ENCODE results near the gene RGPD8.

DNA sequence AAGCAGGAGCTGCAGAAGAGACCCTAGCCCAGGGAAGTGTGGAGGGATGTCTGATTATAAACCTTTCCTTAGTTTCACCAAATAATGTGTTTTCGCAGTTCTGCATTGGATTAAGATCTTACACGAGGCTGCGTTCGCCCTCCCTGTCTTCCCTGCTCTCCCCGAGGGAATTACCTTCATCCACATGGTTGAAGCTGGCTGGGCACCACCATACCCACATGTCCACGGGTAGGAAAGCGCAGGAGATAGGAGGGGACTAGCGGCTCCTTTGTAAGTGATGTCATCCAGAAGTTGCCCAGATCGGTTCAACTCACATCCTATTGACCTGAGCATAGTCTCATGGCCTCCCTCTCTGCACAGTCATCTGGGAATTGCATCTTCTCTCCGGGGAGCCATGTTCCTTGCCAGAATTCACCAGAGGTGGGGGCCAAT, 49.6 kb upstream of the RGPD8 start:
- TF ChIP-seq, protein P1, sequence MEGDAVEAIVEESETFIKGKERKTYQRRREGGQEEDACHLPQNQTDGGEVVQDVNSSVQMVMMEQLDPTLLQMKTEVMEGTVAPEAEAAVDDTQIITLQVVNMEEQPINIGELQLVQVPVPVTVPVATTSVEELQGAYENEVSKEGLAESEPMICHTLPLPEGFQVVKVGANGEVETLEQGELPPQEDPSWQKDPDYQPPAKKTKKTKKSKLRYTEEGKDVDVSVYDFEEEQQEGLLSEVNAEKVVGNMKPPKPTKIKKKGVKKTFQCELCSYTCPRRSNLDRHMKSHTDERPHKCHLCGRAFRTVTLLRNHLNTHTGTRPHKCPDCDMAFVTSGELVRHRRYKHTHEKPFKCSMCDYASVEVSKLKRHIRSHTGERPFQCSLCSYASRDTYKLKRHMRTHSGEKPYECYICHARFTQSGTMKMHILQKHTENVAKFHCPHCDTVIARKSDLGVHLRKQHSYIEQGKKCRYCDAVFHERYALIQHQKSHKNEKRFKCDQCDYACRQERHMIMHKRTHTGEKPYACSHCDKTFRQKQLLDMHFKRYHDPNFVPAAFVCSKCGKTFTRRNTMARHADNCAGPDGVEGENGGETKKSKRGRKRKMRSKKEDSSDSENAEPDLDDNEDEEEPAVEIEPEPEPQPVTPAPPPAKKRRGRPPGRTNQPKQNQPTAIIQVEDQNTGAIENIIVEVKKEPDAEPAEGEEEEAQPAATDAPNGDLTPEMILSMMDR (IDR thresholded peaks at IDR 0.05; ENCODE audit: borderline replicate concordance, extremely low read depth, low read length, poor library complexity, severe bottlenecking): no peak
- no peak for TF ChIP-seq EZH2 (IDR thresholded peaks at IDR 0.05; ENCODE audit: borderline replicate concordance, low read depth, low read length, severe bottlenecking)
